HG02759 (cell line): ENCODE measurements around the gene CDH12.
"Not testable (repeated sequence)": the region's sequence is repeated elsewhere in the genome, so short reads cannot be mapped to it uniquely, and the experiment has no call there.

Experiments used
- ATAC-seq: cut with Tn5 transposase; IDR thresholded peaks from one replicate; pipeline ENCODE4 v1.9.1; 2021; ENCODE audit warnings: mild to moderate bottlenecking, moderate library complexity; ENCODE audit not compliant: unreplicated experiment

CDH12 gene

DNA sequence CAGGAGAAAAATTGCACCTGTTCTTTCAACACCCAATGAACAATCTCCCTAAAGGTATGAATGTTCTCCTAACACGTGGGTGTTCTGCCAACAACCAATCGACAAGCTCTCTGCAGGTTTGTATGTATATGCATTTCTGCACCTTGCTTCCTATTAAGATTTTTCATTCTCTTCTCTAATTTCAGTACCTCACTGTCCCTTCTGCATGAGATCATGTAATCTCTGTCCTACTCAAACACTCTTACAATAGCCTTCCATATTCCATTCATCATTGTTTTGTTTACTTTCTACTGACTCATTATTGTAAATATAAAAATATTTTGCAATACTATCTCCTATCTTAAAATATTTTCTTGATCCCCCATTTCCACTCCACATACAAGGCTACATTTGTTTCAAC, 382.0 kb downstream of the CDH12 start:
- ATAC-seq: no peak

DNA sequence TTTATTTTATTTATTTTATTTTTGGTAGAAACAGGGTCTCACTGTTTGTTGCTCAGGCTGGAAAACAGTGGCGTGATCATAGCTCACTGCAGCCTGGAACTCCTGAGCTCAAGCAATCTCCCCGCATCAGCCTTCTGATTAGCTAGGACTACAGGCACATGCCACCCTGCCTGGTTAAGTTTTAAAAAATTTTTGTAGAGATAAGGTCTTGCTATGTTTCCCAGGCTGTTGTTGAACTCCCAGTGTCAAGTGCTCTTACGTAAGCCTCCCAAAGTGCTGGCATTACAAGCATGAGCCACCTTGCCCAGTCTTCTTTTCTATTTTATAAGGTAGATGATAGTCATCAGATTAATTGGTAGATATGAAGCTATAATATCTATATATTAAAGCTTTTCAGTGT, 382.7 kb downstream of the CDH12 start:
- ATAC-seq: no peak

DNA sequence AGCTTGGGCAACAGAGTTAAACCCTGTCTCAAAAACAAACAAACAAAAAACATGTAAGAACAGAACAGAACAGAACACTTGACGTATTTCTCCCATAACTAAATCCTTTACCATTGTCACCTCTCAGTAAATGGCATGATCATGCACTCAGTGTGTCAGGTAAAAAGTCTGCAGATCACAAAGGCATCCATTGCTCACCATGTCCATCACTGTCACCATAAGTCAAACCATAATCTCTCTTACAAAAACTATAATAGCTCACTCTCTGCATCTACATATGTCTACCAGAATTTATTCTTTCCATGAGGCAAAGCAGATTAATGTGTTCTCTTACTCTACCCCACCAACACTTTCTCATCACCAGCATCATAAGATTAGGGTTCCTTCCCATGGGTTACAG, 387.5 kb downstream of the CDH12 start:
- ATAC-seq: no peak

GRCh38 chr5:22465177-22465576, 388.0 kb downstream of the CDH12 start:
- ATAC-seq: no peak

DNA sequence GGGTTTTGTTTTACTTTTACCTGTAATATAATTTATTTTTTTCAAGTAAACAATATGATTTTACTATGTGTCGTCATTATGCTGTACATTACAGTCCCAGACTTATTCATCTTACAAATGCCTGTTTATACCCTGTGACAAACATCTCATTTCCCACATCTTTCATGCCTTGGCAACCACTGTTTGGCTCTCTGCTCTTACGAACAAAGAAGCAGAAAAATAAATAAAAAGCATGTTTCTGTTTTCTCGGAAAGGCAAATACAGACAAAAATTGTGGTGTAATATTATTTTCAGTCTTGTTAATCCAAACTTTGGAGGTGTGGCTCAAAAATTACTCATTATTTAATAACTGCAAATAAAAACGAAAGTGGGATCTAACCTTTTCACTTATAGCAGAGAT, 393.0 kb downstream of the CDH12 start:
- no peak for ATAC-seq

DNA sequence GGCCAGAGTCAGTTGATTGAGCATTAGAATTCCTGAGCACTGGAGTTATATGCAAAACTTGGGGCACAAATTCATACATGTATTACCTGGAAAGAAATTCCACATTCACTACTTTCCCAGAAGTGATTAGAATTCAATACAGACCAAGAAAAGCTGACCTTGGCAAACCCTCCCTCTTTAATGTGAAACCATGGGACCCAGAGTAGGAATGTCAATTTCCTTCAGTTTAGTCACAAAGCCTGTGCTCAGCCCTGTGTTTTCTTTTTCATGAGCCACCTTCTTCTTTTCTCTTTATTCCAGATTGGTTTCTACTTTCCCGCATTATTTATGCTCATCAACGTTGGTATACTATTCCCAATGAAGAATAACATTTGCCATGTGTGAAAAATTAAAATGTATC, 420.2 kb downstream of the CDH12 start:
- ATAC-seq: no peak

DNA sequence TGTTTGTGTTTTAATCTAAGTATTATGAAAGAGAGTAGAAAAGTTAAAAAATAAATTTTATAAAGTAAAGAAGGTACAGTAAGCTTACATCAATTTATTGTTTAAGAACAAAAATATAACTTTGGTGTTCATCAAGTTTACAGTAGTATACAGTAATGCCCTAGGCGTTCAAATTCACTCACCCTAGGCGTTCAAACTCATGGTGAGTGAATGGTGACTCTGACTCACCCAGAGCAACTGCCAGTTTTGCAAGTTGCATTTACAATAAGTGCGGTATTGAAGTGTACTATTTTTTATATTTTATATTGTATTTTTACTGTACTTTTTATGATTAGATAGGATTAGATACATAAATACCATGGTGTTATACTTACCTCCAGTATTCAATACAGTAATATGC, 421.3 kb downstream of the CDH12 start:
- ATAC-seq: no peak

DNA sequence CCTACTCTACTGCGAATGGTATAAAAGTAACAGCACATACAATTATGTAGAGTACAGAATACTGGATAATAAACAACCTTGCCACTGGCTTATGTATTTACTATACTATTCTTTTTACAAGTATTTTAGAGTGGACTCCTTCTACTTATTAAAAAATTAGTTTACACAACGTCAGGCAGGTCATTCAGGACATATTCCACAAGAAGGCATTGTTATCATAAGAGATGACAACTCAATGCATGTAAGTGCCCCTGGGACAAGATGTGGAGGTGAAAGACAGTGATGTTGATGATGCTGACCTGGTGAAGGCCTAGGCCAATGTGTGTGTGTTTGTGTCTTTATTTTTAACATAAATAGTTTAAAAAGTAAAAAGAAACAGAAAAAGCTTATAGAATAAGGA, 421.7 kb downstream of the CDH12 start:
- no peak for ATAC-seq

DNA sequence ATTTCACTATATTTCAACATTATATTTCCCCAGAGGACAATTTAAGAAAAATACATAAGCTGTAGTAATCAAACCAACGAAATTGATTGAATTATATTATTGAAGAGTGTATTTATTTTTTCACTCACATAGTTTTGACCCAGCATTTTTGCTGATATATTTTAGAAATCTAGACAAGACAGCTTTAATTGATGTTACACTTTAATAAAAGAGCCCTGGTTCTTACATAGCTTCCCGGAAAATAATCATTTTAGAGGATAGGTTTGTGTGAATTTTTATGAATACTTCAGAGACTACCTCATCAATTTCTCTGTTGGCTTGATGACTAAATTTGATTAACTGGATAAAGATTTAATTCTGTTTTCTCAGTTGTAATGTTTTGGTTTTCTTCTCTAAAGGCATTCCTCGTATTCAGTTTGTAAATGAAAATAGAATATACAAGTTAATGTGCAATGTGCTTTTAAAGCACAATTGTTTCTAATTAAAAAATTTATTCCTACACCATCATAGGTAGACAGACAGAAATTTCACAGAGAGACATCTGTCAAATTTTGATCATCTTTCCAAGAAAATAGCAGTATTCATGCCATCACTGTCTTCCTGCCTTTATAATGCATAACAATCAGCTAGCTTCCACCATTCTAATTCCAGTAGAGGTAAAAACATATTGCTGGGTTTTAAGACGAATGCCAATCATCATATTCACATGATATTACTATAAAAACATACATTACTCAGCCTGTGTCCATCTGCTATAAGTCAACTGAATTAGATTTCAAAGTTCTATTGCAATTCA, 441.4 kb downstream of the CDH12 start:
- no peak for ATAC-seq

DNA sequence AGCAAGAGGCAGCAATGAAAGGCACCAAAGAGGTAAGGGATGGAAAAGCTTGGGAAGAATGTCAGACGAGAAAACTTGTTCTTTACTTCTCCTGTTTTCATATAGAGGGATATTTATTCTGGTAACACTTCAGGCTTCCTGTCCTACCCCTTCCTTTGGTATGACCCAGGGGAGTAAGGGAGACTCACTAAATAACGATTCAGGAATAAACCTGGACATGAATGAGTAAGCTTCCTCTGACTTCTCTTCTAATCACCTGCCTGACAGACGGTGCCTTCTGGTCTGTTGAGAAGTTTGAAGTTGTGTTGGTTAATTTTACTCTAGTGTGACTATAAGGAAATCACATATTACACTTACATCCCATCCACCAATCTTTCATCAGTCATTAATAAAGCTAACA, 461.2 kb downstream of the CDH12 start:
- no peak for ATAC-seq

DNA sequence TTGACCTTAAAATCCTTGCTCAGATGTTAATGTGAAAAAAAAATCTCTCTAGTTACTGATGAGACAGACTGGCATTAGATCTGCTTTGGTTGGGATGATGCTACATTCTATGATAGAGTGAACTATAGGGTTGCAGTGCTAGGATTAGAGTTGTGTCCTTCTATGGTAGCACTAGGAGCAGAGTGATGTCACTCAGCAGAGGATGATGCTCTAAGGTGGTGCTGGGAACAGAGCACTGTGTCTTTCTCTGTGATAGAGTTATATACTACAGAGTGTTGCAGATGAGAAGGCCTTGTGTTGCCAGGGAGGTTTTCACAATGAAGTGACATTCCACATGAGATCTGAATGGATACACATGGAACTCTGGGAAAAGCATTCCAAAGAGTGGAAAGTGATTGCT, 462.3 kb downstream of the CDH12 start:
- ATAC-seq: no peak

DNA sequence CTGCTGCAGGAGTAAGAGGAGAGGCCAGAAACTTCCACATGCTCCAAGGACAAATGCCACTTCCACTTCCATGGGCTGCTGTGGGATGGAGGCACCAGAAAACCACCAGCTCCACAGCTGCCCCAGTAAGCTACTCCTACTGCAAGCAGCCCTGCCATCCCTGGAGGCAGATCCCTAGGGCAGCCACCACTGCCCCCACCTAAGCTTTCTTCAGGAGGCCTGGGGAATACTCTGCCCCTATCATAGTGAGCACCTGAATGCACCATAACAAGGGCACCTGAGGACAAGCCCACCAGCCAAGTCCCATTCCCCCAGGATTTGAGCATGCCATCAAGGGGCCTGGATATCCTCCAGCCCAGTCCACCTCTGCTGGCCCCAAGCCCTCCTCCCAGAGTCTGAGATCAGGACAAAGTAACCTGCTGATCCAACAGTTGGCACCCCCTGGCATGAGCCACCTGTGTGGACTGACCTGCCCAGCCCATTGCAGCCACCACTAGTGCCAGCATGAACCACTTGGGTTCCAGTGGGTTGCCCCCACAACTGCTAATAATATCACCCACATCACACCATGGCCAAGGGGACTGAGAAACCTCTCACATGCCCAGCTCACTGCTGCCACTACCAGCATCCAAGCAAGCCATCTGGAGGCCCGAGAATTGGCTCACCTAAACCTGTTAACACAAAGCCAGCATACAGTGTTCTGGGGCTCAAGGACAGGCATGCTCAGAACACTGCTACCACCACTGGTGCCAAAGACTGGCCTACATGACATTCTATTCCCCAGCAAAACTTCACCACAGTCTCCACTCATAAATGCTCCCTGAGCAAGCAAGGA, 480.1 kb downstream of the CDH12 start:
- ATAC-seq: no peak

- no peak for ATAC-seq
Observed at GRCh38 chr5:22372376-22372775, 480.8 kb downstream of the CDH12 start.

DNA sequence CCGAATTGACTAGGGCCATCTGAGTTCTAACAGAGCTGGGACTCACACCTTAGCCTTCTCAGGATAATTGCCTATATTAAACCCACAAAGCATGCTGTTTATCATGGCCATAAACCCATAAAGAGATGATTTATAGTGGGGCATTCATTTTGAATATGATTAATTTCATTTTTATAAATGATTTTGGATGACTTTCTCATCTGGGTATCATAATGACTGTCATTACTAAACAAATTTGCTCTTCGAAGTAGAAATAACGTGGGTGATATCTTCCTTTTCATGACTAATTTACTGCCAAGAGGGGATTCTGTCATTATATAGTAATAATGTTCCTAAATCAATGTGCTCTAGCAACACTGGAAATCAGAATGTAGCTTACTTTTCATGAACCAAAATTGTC, 498.2 kb downstream of the CDH12 start:
- ATAC-seq: no peak

DNA sequence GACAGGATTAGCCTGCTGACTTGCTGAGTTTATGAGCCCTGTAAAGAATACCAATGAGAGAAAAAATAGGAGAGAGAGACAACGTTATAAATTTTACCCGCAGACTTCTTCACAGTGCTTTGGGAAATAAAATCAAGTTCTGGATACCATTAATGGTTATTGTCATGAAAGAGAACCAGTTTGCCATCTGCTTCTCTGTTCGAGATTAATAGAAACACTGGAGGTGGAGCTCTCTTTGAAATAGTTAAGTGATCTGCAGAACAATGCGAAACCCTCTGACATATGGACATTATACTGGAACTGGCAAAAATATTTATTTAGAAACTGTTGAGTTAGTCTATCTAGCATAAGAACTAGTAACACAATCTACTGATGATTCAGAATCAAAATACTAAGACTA, 500.7 kb downstream of the CDH12 start:
- no peak for ATAC-seq

DNA sequence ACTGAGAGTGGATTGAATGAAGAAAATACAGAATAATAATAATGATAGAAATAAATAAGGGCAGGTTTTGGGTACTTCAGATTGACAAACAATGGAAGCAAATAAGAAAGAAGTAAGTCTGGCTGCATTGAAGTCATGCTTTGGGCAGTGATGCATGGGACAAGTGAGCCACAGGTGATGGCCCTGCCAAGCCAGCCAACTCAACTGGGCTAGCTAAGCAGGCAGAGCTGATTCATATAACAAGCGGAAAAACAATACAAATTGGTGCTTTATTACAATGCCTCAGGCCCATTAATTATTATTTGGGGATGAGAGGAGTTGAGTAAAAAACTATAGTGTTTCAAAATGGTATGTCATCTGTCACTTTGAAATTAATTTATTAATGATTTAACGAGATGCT, 502.0 kb downstream of the CDH12 start:
- ATAC-seq: no peak

DNA sequence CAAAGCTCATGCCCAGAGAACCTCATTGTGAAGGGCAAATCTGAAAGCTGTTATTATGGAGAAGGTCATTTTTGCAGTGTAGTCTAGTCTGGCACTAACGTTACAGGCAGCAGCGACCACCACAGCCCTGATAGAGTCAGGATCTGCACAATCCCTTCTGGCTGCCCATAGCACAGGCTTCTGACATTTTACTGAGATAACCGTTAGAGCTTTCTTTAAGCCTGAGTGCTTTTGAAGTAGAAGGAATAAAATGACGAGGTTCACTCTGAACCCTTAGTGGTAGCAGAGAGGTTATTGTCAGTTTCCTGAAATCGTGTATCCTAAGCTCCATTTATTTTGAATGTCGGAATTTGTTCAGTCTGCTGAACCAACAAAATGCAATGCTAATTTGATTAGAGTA, 505.1 kb downstream of the CDH12 start:
- ATAC-seq: no peak

- ATAC-seq: no peak
Observed at GRCh38 chr5:22344000-22344399, 509.1 kb downstream of the CDH12 start.

- no peak for ATAC-seq
Observed at GRCh38 chr5:22341406-22341805, 511.7 kb downstream of the CDH12 start.

DNA sequence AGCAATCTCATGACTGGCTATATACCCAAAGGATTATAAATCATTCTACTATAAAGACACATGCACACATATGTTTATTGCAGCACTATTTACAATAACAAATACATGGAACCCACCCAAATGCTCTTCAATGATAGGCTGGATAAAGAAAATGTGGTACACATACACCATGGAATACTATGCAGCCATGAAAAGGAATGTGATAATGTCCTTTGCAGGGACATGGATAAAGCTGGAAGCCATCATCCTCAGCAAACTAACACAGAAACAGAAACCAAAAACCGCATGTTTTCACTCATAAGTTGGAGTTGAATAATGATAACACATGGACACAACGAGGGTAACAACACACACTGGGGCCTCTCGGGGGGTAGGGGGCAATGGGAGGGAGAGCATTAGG, 520.2 kb downstream of the CDH12 start:
- ATAC-seq: not testable (repeated sequence)

- no peak for ATAC-seq
Observed at GRCh38 chr5:22329683-22330082, 523.5 kb downstream of the CDH12 start.

DNA sequence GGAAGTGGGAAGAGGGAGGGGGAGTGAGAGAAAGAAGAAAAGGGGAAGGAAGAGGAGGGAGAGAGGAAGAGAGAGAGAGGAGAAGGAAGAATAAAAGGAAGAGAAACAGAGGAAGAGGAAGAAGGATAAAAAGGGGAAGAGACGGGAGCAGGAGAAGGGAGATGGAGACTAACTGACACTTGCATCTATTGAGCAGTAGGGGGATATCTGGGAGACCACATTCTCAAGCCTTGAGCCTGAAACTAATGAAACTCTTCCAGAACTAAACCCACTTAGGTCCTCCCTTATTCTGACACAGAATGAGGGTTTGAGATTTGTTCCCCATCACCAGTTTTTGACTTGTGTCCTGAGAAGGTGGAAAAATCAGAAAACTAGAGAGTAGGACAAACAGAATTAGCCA, 533.3 kb downstream of the CDH12 start:
- ATAC-seq: no peak
